ENCODE data around the gene SLC66A3. TPM values are rescaled to one million over a fixed set of nuclear protein-coding genes. Genes with fewer than 3 reads are reported as not detected.

The SLC66A3 gene
- total and polyA plus RNA-seq, 3 donors from 2014 or later: 23.3 to 46.0 (median 38.9) TPM

DNA sequence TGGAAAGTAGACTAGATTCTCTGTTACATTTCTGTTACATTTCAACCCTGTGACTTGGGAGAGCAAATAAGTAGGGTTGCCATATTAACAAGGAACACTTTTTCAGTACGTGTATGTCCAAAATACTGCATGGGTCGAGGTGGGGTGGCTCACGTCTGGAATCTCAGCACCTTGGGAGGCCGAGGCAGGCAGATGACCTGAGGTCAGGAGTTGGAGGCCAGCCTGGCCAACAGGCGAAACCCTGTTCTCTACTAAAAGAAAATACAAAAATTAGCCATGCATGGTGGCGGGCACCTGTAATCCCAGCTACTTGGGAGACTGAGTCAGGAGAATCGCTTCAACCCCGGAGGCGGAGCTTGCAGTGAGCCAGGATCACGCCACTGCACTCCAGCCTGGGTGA lies 11.2 kb downstream of the SLC66A3 start:
- H3K27ac ChIP-seq: no peak overlapping the region
- H3K36me3 ChIP-seq (ENCODE audit: low read depth, missing control alignments): no peaks in the 10 kb centered on the region
- H3K4me3 ChIP-seq: no peak overlapping the region
- WGBS, 2 donors: 87 to 88% methylated on average over 10 of the region's 10 CpGs
- no peak for DNase-seq
- H3K4me1 ChIP-seq: no peaks in the 10 kb centered on the region
- no peaks in the 10 kb centered on the region for H3K9me3 ChIP-seq
- no peaks in the 10 kb centered on the region for H3K27me3 ChIP-seq
- intact Hi-C loops (cut with DNase I; ENCODE audit: low total_unique reads): no loop called here
- no peak for TF ChIP-seq CTCF (IDR thresholded peaks at IDR 0.05)
- TF ChIP-seq POLR2A (IDR thresholded peaks at IDR 0.05): no peak

DNA sequence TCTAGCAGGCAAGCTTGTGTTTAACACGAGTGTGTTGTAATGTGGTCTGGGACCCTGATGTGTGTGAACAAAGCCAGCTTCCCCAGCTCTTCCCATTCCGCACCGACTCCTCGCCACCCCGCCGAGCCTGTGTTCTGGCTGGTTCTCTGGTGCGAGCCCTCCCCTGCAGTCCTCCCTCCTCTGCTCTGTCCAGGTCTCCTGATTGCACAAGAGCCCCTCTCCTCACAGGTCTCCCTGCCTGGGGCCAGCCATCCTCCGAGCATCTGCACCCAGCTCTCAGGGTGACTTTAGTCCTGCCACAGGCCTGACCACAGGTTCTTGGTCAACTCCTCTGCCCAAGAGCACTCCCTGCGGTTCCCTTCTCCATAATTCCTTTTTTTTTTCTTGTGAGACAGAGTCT lies 13.2 kb downstream of the SLC66A3 start:
- TF ChIP-seq POLR2A (IDR thresholded peaks at IDR 0.05) (no peak), CTCF (IDR thresholded peaks at IDR 0.05) (no peak)
- intact Hi-C loops (cut with DNase I; ENCODE audit: low total_unique reads): no loop called here
- no peak for DNase-seq
- Histone ChIP-seq H3K4me3 (no peak overlapping the region), H3K36me3 (ENCODE audit: low read depth, missing control alignments) (no peaks in the 10 kb centered on the region), H3K4me1 (no peaks in the 10 kb centered on the region), H3K9me3 (no peaks in the 10 kb centered on the region), H3K27me3 (no peaks in the 10 kb centered on the region), H3K27ac (no peak overlapping the region)
- 89 to 90% methylated on average over 9 of the region's 9 CpGs for WGBS, 2 donors

DNA sequence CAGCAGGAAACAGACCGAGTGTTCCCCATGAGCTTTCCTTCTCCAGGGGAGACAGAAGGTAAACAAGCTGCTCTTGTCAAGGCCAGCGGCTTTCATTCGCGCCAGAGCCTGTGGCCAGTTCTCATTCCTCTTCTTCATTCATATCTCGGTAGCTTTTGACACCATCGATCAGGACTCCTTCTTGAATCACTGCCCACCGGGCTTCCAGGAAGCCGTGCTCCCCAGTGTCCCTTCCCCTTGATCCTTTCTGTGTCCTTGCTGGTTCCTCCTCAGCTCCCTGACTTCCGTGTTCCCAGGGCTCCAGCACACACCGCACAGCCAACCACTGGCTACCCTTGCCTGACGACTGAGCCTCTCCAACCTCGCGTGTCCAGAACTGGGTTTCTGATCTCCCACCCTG lies 14.1 kb downstream of the SLC66A3 start:
- Histone ChIP-seq H3K4me1 (no peaks in the 10 kb centered on the region), H3K4me3 (no peak overlapping the region), H3K9me3 (no peaks in the 10 kb centered on the region), H3K36me3 (ENCODE audit: low read depth, missing control alignments) (no peaks in the 10 kb centered on the region), H3K27me3 (no peaks in the 10 kb centered on the region), H3K27ac (no peak overlapping the region)
- 60 to 62% methylated on average over 13 of the region's 13 CpGs for WGBS, 2 donors
- intact Hi-C loops (cut with DNase I; ENCODE audit: low total_unique reads): no loop called here
- no peak for TF ChIP-seq CTCF (IDR thresholded peaks at IDR 0.05)
- TF ChIP-seq POLR2A (IDR thresholded peaks at IDR 0.05): no peak
- no peak for DNase-seq

DNA sequence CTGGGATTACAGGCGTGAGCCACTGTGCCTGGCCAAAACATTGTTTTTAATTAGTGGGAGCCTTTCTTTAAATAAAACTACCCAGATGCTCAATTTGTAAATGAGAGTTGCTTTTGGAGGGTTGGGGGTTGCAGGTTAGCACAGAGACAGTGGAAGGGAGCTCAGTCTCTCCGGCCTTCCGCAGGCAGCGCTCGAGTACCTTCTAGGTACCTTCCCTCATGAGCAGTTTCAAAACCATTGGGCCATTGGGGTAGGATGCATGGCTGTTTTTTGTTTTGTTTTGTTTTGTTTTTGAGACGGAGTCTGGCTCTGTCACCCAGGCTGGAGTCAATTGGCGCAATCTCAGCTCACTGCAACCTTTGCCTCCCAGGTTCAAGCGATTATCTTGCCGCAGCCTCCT lies 19.0 kb downstream of the SLC66A3 start:
- WGBS, 2 donors: 94 to 97% methylated on average over 9 of the region's 9 CpGs
- Histone ChIP-seq H3K36me3 (ENCODE audit: low read depth, missing control alignments) (no peaks in the 10 kb centered on the region), H3K4me1 (no peaks in the 10 kb centered on the region), H3K4me3 (no peak overlapping the region), H3K27ac (no peak overlapping the region), H3K27me3 (no peaks in the 10 kb centered on the region), H3K9me3 (no peaks in the 10 kb centered on the region)
- intact Hi-C loops (cut with DNase I; ENCODE audit: low total_unique reads): no loop called here
- no peak for DNase-seq
- no peak for TF ChIP-seq CTCF (IDR thresholded peaks at IDR 0.05)
- TF ChIP-seq POLR2A (IDR thresholded peaks at IDR 0.05): no peak

DNA sequence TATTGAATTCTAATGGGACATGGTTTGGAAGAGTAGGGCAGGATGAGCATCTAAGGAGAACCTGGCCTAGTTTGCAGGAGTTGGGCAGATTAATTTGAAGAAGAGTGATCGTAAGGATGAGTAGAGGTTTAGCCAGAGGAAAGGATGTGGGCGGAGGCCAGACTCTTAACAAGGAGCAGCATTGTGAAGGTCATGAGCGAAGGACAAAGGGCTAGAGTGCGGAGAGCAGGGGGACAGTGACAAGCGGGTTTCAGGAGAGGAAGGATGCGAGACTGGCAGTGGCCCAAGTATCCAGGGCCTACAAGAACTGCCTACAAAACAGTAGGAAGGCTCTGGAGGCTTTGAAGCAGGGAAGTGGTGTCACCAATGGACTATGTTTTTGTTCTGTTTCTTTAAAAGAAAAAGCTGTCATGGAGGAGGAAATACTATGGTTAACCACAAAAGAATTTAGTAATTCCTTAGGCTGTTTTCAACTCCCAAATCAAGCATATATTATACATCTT lies 20.1 kb downstream of the SLC66A3 start:
- no peak for TF ChIP-seq CTCF (IDR thresholded peaks at IDR 0.05)
- TF ChIP-seq POLR2A (IDR thresholded peaks at IDR 0.05): no peak
- no peaks in the 10 kb centered on the region for H3K9me3 ChIP-seq
- H3K27me3 ChIP-seq: no peaks in the 10 kb centered on the region
- no peak overlapping the region for H3K4me3 ChIP-seq
- WGBS, 2 donors: 65 to 70% methylated on average over 6 of the region's 6 CpGs
- no peak for DNase-seq
- intact Hi-C loops (cut with DNase I; ENCODE audit: low total_unique reads): no loop called here
- no peak overlapping the region for H3K27ac ChIP-seq
- no peaks in the 10 kb centered on the region for H3K36me3 ChIP-seq (ENCODE audit: low read depth, missing control alignments)
- no peaks in the 10 kb centered on the region for H3K4me1 ChIP-seq

Data from testis (tissue), 3 donors.